Endothelial cell of hepatic sinusoid (primary cell): ENCODE measurements around the gene MNT.

Experiments used
- in situ Hi-C: cut with HindIII; loops from 2 replicates; pipeline ENCODE4 v1.10.0; 2017; ENCODE audit warnings: low sequenced_read_pairs

Gene MNT

GRCh38 chr17:2397247-2398171 is 3.4 kb downstream of the MNT start:
- in situ Hi-C loops, result no loop called here

DNA sequence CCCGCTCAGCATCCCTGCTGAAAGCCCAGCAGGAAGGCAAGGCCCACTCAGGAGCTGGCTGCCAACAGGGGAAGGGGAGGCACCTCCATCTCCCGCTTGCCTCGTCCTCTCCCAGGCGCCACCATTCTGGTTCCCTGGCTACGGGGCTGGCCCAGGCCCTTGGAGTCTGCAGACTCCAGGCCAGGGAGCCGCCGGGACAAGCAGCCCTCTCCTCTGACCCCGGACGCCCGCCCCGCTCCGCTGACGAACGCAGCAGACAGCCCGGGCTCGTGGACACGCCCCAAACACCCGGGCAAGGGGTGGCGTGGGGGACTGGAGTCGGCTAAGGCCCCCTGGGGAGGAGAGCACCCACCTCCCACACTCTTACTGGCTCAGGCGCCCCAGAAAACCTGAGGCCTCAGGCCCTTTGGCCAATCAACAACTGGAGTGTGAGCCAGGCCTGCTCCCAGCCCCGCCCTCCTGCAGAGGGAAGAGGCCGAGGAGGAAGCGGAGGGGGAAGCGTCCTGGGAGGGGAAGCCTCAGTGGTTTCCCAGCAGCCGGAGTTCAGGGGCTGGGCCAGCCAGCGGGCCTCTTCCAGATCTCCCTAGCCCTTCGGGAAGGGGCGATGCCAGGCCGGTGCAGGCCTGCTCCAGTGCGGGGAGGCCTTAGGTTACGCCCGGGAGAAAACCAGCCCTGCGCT is 4.2 kb downstream of the MNT start:
- in situ Hi-C loops, result no loop called here

DNA sequence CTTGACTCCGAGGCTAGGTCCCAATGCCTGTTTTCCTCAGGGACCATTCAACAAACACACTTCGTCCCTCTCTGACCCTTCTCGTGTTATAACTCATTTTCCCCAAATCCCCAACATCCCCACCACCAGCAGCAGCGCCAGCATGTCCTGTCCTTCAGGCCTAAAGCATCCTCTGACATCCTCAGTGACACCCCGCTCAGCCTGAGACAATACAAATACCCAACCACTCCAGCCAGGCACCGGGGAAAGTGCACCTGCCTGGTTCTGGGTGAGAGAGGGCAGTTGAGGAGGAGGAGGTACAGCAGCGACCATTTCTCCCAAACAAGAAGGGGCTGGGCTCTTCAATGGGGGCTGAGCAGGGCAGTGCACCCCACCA is 4.7 kb downstream of the MNT start:
- in situ Hi-C loops, result no loop called here

GRCh38 chr17:2395258-2396181 is 5.3 kb downstream of the MNT start:
- in situ Hi-C loops, result no loop called here

GRCh38 chr17:2394775-2395201 is 6.1 kb downstream of the MNT start:
- in situ Hi-C loops, result no loop called here

GRCh38 chr17:2393954-2394749 is 6.7 kb downstream of the MNT start:
- in situ Hi-C loops, result no loop called here

DNA sequence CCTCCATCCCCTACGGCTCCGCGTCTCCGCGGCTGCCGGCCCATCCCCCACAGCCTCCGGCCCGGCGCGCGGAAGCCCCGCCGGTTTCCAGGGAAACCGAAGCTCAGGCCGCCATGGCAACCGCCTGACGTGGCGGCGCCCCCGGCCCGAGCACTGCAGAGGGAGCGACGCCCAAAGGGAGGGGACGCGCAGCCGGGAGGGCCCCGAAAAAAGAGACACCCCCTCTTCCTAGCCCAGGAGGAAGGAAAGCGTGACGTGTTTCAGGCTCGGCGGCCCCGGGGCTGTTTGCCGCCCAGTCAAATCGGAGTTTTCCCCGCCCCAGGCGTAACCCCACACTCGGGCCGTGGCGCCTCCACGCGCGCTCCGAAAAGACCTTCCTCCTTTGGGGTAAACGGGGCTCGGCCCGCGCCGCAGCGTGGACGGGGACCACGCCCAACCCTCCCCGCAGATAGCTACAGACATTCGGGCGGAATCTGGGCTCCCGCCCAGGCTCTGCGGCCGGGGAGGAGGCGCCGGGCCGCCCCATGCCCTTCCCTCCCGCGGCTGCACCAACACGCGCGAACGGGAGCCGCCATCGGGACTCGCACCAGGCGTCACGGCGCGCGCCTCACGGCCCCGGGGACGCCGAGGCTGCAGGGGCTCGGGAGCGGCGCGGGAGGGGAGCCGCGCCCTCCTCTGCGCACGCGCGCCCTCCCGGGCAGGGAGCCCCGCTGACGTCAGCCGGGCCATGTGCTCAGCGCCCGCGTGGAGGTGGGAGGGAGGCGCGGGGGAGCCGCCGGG is 7.5 kb downstream of the MNT start:
- in situ Hi-C loops, result no loop called here

GRCh38 chr17:2392252-2393173 is 8.3 kb downstream of the MNT start:
- in situ Hi-C loops, result no loop called here

DNA sequence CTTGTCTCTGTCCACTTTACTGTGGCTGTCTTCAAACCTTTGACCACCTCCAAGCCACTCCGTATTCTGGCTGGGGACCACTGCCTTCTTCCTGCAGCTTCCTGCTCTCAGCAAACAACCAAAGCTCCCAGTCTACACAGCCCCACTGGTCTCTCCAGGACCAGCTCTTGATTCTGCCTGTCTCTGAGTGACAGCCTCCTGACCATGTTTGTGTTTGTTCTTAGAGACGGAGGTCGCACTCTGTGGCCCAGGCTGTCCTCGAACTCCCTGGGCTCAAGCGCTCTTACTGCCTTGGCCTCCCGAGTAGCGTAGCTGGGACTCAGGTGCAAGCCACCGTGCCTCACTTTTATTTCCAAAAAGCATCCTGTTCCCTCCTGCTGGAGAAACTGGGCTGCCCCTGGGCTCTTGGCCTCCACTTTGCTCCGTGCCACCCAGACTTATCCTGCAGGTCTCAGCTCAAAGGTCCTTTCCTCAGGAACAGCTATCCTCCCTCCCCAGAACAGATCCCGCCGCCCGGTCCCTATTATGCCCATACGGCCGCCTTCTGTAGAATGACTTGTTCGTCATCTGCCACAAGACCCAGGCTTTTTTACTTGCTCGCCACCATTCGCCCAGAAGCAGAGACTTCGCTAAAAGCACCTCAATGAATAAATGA is 9.1 kb downstream of the MNT start:
- in situ Hi-C loops, result no loop called here

GRCh38 chr17:2390199-2390836 is 10.5 kb downstream of the MNT start:
- in situ Hi-C loops, result no loop called here

DNA sequence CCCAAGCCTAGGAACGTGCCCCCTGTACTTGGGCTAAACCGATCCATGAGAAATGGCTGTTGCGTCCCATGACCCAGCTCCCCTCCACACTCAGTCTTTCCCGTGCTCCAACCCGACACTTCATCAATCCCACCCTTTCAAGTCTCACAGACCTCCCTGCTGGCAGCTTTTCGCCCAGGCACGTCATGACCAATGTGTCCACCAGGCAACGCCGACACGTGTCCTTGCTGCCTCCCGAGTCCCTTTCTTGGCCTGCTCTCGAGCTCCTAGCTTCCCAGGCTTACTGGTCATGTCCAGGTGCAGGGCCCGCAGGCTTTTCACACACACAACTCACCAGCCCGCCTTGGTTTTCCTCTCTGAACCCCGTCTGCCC is 12.2 kb downstream of the MNT start:
- in situ Hi-C loops, result no loop called here

DNA sequence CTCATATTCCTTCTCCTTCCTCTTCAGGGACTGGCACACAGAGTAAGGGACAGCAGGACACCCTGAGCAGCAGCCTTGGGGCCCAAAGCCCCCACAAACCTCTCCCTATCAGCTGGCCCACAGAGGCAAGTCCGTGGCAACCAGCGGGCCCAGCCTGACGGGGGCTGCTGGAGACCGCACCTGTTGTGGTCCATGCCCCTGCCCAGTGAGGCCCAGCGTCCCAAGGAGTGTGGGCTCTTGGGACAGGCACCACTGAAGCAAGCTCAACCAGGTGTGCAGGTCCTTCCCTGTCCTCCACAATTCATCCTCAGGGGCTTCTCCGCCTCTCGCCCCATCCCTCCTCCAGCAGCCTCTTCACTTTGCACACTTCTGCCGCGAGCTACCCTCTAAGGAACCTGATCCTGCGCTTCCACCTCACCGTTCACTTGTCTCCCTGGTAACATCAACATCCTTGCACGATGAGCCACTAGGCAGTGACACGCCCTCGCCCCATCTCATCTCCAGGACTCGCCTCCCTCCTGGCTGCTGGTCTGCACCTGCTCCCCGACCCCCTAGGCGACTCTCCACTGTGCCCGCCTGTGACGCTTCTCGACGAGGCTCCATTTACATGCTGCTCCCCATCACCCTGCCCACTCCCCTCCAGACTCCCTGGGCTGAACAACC is 12.7 kb downstream of the MNT start:
- in situ Hi-C loops, result no loop called here

DNA sequence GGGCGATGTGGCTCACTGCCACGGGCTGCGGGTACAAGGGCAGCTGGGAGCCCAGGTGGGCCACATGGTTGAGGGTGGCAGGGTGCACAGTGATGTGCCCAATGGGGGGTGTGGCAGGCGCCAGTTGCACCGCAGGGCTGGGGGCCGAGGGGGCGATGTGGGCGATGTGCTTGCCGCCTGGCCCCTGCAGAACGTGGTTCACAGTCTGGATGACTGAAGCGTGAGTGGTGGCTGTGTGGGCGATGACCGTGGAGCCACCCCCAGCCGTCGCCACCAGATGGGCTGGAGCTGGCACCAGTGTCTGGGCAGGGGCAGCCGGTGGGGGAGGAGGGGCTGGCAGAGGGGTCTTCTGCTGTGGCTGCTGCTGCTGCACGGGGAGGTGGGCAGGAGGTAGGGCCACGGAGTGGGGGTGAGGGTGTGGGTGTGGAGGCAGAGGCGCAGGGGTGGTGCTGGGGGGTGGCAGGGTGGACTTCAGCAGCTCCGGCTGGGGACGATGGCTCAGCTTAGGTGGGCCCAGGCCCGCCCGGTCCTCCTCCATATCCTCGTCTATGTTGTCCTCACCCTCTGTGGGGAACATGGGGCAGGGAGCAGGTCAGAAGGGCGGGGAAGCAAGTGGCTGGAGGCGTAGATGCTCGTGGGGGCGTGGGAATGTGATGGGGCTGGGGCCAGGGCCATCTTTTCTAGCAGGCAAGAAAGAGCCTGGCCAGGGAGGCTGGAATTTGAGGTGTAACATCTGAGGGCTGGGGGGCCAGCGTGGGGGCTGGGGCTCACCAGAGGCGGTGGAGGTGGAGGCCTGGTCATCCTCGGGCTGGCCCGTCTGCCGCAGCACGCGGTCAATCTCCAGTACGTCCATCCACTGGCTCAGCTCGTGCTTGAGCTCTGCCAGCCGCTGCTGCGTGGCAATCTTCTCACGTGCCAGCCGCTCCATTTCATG is 13.5 kb downstream of the MNT start:
- in situ Hi-C loops, result no loop called here

DNA sequence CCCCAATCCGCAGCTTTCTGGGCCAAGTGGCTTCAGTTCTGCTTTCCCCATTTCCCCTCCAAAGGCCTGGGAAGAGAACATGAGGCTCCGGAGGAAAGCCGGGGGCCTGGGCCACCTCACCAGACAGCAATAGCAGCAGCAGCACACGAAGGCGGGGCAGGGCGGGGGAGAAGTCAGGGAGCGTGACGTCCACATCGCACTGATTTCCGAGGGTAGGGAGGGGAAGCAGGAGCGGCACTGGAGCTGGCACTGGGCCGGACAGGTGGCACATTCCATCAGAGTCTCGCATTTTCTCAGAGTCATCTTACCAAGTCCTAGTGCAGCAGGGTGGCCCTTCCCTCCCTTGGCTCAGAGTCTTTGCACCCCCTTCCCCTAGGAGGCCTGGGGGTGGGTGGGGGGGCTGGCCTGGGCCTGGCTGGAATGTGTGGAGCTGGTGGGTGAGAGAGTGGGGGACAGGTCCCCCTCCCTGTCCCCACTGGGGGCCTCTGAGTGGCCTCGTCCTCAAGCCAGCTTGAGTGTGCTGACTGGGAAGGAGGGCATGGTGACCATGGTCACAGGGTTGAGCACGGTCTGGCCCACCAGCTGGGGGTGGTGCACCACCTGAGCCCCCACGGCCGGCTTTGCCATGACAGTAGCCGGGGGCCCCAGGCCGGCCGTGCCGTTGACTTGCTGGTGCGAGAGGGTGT is 14.3 kb downstream of the MNT start:
- in situ Hi-C loops, result no loop called here
